Measurements from ENCODE around the gene PCSK5.

- TF ChIP-seq CTCF (conservative IDR thresholded peaks at IDR 0.05; ENCODE audit: low read depth, low read length) (no peak), EZH2 (IDR thresholded peaks at IDR 0.05; ENCODE audit: borderline replicate concordance, low read depth, low read length, poor library complexity, severe bottlenecking) (no peak)
These were observed 515.4 kb downstream of the PCSK5 start for GRCh38 chr9:76405868-76406267.

Measured in A673 (cell line).